GM19395 (cell line): ENCODE data around the gene NLGN1.
A peak's percentile ranks its signal among the peaks of the same experiment; 100 is the strongest.

Experiments
- ATAC-seq: cut with Tn5 transposase; IDR thresholded peaks from one replicate; pipeline ENCODE4 v1.9.1; 2021; ENCODE audit warnings: mild to moderate bottlenecking, moderate library complexity; ENCODE audit not compliant: unreplicated experiment

The NLGN1 gene

GRCh38 chr3:174122411-174122810 lies 724.9 kb downstream of the NLGN1 start:
- ATAC-seq, result no peak

GRCh38 chr3:174125267-174125824 lies 727.8 kb downstream of the NLGN1 start:
- no peak for ATAC-seq

GRCh38 chr3:174126990-174127758 lies 729.6 kb downstream of the NLGN1 start:
- ATAC-seq, result no peak

GRCh38 chr3:174132006-174132405 lies 734.5 kb downstream of the NLGN1 start:
- no peak for ATAC-seq

- no peak for ATAC-seq
These were observed 735.0 kb downstream of the NLGN1 start for GRCh38 chr3:174132421-174133042.

- no peak for ATAC-seq
These were observed 748.5 kb downstream of the NLGN1 start for GRCh38 chr3:174146008-174146407.

- ATAC-seq, result no peak
These were observed 750.3 kb downstream of the NLGN1 start for GRCh38 chr3:174147798-174148197.

- no peak for ATAC-seq
These were observed 756.3 kb downstream of the NLGN1 start for GRCh38 chr3:174153871-174154270.

GRCh38 chr3:174156200-174156599 lies 758.7 kb downstream of the NLGN1 start:
- no peak for ATAC-seq

GRCh38 chr3:174158674-174159073 lies 761.1 kb downstream of the NLGN1 start:
- ATAC-seq, result no peak

- ATAC-seq, result no peak
These were observed 762.1 kb downstream of the NLGN1 start for GRCh38 chr3:174159604-174160003.

GRCh38 chr3:174162550-174162949 lies 765.0 kb downstream of the NLGN1 start:
- ATAC-seq, result no peak

- ATAC-seq, result no peak
These were observed 770.5 kb downstream of the NLGN1 start for GRCh38 chr3:174168026-174168425.

GRCh38 chr3:174168538-174169254 lies 771.2 kb downstream of the NLGN1 start:
- no peak for ATAC-seq

- no peak for ATAC-seq
These were observed 772.2 kb downstream of the NLGN1 start for GRCh38 chr3:174169736-174170135.

- no peak for ATAC-seq
These were observed 772.7 kb downstream of the NLGN1 start for GRCh38 chr3:174170248-174170647.

GRCh38 chr3:174186377-174186989 lies 788.9 kb downstream of the NLGN1 start:
- no peak for ATAC-seq

GRCh38 chr3:174191380-174191779 lies 793.8 kb downstream of the NLGN1 start:
- peak; percentile 70 for ATAC-seq

- no peak for ATAC-seq
These were observed 794.4 kb downstream of the NLGN1 start for GRCh38 chr3:174191895-174192294.

GRCh38 chr3:174192471-174192870 lies 794.9 kb downstream of the NLGN1 start:
- no peak for ATAC-seq

GRCh38 chr3:174193604-174194003 lies 796.1 kb downstream of the NLGN1 start:
- ATAC-seq, result no peak
